Stimulated activated memory B cell treated with anti-CD40 and anti-IgM and Interleukin-4, amounts not matched to agents 10 μg/mL and 1 μg/mL and 100 μg/mL, for 72 hours (primary cell): ENCODE data around the gene CLDN7.
A peak's percentile ranks its signal among the peaks of the same experiment; 100 is the strongest.

Source experiments
- ATAC-seq: fragments of 150-1000 bp; cut with Tn5 transposase; 2 replicates; pipeline ENCODE4 v1.10.0; 2021
- H3K27ac Mint-ChIP-seq: one replicate; pipeline ENCODE4 v1.8.0; 2022; ENCODE audit warnings: mild to moderate bottlenecking, mixed read lengths
- H3K27me3 Mint-ChIP-seq: one replicate; pipeline ENCODE4 v1.8.0; 2022; ENCODE audit warnings: mixed read lengths
- H3K36me3 Mint-ChIP-seq: one replicate; pipeline ENCODE4 v1.8.0; 2022; ENCODE audit warnings: mixed read lengths
- H3K4me1 Mint-ChIP-seq: one replicate; pipeline ENCODE4 v1.8.0; 2022; ENCODE audit warnings: mixed read lengths
- H3K4me3 Mint-ChIP-seq: one replicate; pipeline ENCODE4 v1.8.0; 2022; ENCODE audit warnings: mild to moderate bottlenecking, moderate library complexity, mixed read lengths
- H3K9me3 Mint-ChIP-seq: one replicate; pipeline ENCODE4 v1.8.0; 2022; ENCODE audit warnings: mixed read lengths

CLDN7 gene

GRCh38 chr17:7293159-7293558 lies 30.9 kb upstream of the CLDN7 start:
- Mint-ChIP-seq H3K4me3 (peak overlapping the region; percentile 10), H3K36me3 (no peaks in the 10 kb centered on the region), H3K9me3 (no peaks in the 10 kb centered on the region), H3K27me3 (peaks cover 70% of the 10 kb centered on the region), H3K27ac (no peak overlapping the region), H3K4me1 (peaks cover 23% of the 10 kb centered on the region)
- no peak for ATAC-seq

GRCh38 chr17:7292729-7293128 lies 30.5 kb upstream of the CLDN7 start:
- Mint-ChIP-seq H3K27me3 (peaks cover 74% of the 10 kb centered on the region), H3K4me1 (peaks cover 23% of the 10 kb centered on the region)

GRCh38 chr17:7292194-7292593 lies 29.9 kb upstream of the CLDN7 start:
- no peak overlapping the region for H3K27ac Mint-ChIP-seq
- no peaks in the 10 kb centered on the region for H3K36me3 Mint-ChIP-seq
- peaks cover 23% of the 10 kb centered on the region for H3K4me1 Mint-ChIP-seq
- no peaks in the 10 kb centered on the region for H3K9me3 Mint-ChIP-seq
- H3K4me3 Mint-ChIP-seq: no peak overlapping the region
- no peak for ATAC-seq
- H3K27me3 Mint-ChIP-seq: peaks cover 80% of the 10 kb centered on the region

More at GRCh38 chr17:7292729-7293128, 30.5 kb upstream of the CLDN7 start:
- ATAC-seq: no peak
- Mint-ChIP-seq H3K9me3 (no peaks in the 10 kb centered on the region), H3K27ac (no peak overlapping the region), H3K36me3 (no peaks in the 10 kb centered on the region), H3K4me3 (no peak overlapping the region)

GRCh38 chr17:7290685-7291084 lies 28.4 kb upstream of the CLDN7 start:
- ATAC-seq: no peak
- H3K9me3 Mint-ChIP-seq: no peaks in the 10 kb centered on the region
- no peak overlapping the region for H3K27ac Mint-ChIP-seq
- peaks cover 10% of the 10 kb centered on the region for H3K4me1 Mint-ChIP-seq
- H3K4me3 Mint-ChIP-seq: no peak overlapping the region
- peaks cover 78% of the 10 kb centered on the region for H3K27me3 Mint-ChIP-seq
- H3K36me3 Mint-ChIP-seq: no peaks in the 10 kb centered on the region

GRCh38 chr17:7290166-7290565 lies 27.9 kb upstream of the CLDN7 start:
- ATAC-seq: no peak
- no peaks in the 10 kb centered on the region for H3K36me3 Mint-ChIP-seq

GRCh38 chr17:7289256-7290032 lies 27.2 kb upstream of the CLDN7 start:
- H3K36me3 Mint-ChIP-seq: no peaks in the 10 kb centered on the region
- peaks cover 76% of the 10 kb centered on the region for H3K27me3 Mint-ChIP-seq
- H3K27ac Mint-ChIP-seq: no peak overlapping the region
- no peaks in the 10 kb centered on the region for H3K9me3 Mint-ChIP-seq
- ATAC-seq: no peak
- no peak overlapping the region for H3K4me3 Mint-ChIP-seq
- H3K4me1 Mint-ChIP-seq: no peaks in the 10 kb centered on the region

More at GRCh38 chr17:7290166-7290565, 27.9 kb upstream of the CLDN7 start:
- Mint-ChIP-seq H3K9me3 (no peaks in the 10 kb centered on the region), H3K27me3 (peaks cover 76% of the 10 kb centered on the region), H3K4me1 (peaks cover 5% of the 10 kb centered on the region), H3K4me3 (no peak overlapping the region), H3K27ac (no peak overlapping the region)

GRCh38 chr17:7285679-7286078 lies 23.4 kb upstream of the CLDN7 start:
- Mint-ChIP-seq H3K27me3 (peaks cover 75% of the 10 kb centered on the region), H3K36me3 (no peaks in the 10 kb centered on the region)

GRCh38 chr17:7284911-7285310 lies 22.6 kb upstream of the CLDN7 start:
- H3K27ac Mint-ChIP-seq: no peak overlapping the region
- H3K4me1 Mint-ChIP-seq: peaks cover 38% of the 10 kb centered on the region
- H3K9me3 Mint-ChIP-seq: no peaks in the 10 kb centered on the region
- H3K27me3 Mint-ChIP-seq: peaks cover 68% of the 10 kb centered on the region
- H3K36me3 Mint-ChIP-seq: no peaks in the 10 kb centered on the region
- no peak overlapping the region for H3K4me3 Mint-ChIP-seq
- ATAC-seq: no peak

More at GRCh38 chr17:7285679-7286078, 23.4 kb upstream of the CLDN7 start:
- H3K27ac Mint-ChIP-seq: no peak overlapping the region
- H3K4me1 Mint-ChIP-seq: peaks cover 30% of the 10 kb centered on the region
- no peak for ATAC-seq
- H3K9me3 Mint-ChIP-seq: no peaks in the 10 kb centered on the region
- H3K4me3 Mint-ChIP-seq: no peak overlapping the region

- no peaks in the 10 kb centered on the region for H3K9me3 Mint-ChIP-seq
- peaks cover 63% of the 10 kb centered on the region for H3K27me3 Mint-ChIP-seq
- H3K27ac Mint-ChIP-seq: no peak overlapping the region
- ATAC-seq: no peak
- no peak overlapping the region for H3K4me3 Mint-ChIP-seq
- H3K4me1 Mint-ChIP-seq: peaks cover 39% of the 10 kb centered on the region
- H3K36me3 Mint-ChIP-seq: no peaks in the 10 kb centered on the region
These were observed 21.4 kb upstream of the CLDN7 start for GRCh38 chr17:7283471-7284216.

GRCh38 chr17:7282752-7283321 lies 20.6 kb upstream of the CLDN7 start:
- H3K27ac Mint-ChIP-seq: no peak overlapping the region
- no peaks in the 10 kb centered on the region for H3K36me3 Mint-ChIP-seq
- no peak for ATAC-seq
- peaks cover 55% of the 10 kb centered on the region for H3K27me3 Mint-ChIP-seq
- H3K9me3 Mint-ChIP-seq: no peaks in the 10 kb centered on the region
- peaks cover 39% of the 10 kb centered on the region for H3K4me1 Mint-ChIP-seq
- no peak overlapping the region for H3K4me3 Mint-ChIP-seq

- no peak for ATAC-seq
- Mint-ChIP-seq H3K4me3 (peak overlapping the region; percentile 86), H3K9me3 (no peaks in the 10 kb centered on the region), H3K4me1 (peaks cover 39% of the 10 kb centered on the region), H3K36me3 (no peaks in the 10 kb centered on the region), H3K27me3 (peaks cover 48% of the 10 kb centered on the region), H3K27ac (peak overlapping the region; percentile 0)
These were observed 19.9 kb upstream of the CLDN7 start for GRCh38 chr17:7281953-7282751.

- ATAC-seq: peak; percentile 86
- H3K27ac Mint-ChIP-seq: peak within 1 kb of the TSS; percentile 0
- H3K4me3 Mint-ChIP-seq: peak within 1 kb of the TSS; percentile 86
- peaks cover 40% of the 10 kb centered on the region for H3K27me3 Mint-ChIP-seq
- peaks cover 39% of the 10 kb centered on the region for H3K4me1 Mint-ChIP-seq
- no peaks in the 10 kb centered on the region for H3K36me3 Mint-ChIP-seq
- no peaks in the 10 kb centered on the region for H3K9me3 Mint-ChIP-seq
These were observed 19.0 kb upstream of the CLDN7 start, which contains the start of gene SLC2A4 for GRCh38 chr17:7281074-7281952. TSS of gene SLC2A4 (plus strand) at chr17:7281718. CDS start at chr17:7281935, 217 bp downstream.

- Mint-ChIP-seq H3K27me3 (peaks cover 35% of the 10 kb centered on the region), H3K27ac (peak overlapping the region; percentile 0), H3K36me3 (no peaks in the 10 kb centered on the region), H3K4me3 (peak overlapping the region; percentile 86), H3K9me3 (no peaks in the 10 kb centered on the region), H3K4me1 (peaks cover 39% of the 10 kb centered on the region)
- peak; percentile 81 for ATAC-seq
These were observed 18.3 kb upstream of the CLDN7 start for GRCh38 chr17:7280519-7281073.

GRCh38 chr17:7279448-7279847 lies 17.2 kb upstream of the CLDN7 start:
- Mint-ChIP-seq H3K9me3 (no peaks in the 10 kb centered on the region), H3K4me1 (peaks cover 39% of the 10 kb centered on the region), H3K36me3 (no peaks in the 10 kb centered on the region), H3K4me3 (no peak overlapping the region), H3K27ac (no peak overlapping the region), H3K27me3 (peaks cover 25% of the 10 kb centered on the region)
- no peak for ATAC-seq
